Measurements from ENCODE around the gene MOCS2. TPM values are rescaled to one million over a fixed set of nuclear protein-coding genes. Genes with fewer than 3 reads are reported as not detected.

MOCS2 gene
- total and polyA plus RNA-seq, 4 donors, result 25.3 to 71.0 (median 26.8) TPM

GRCh38 chr5:53111139-53111538, 1.6 kb upstream of the MOCS2 start:
- Histone ChIP-seq H3K4me3 (no peak overlapping the region), H3K9ac (ENCODE audit: insufficient read depth in 1 of 2, low read length in 2 of 2) (no peak overlapping the region), H3K27ac (ENCODE audit: low read depth in 1 of 2, low read length in 1 of 2) (no peak overlapping the region), H3K27me3 (ENCODE audit: control insufficient read depth in 3 of 3, insufficient read depth in 3 of 3, low read length in 2 of 3) (no peaks in the 10 kb centered on the region), H3K9me3 (ENCODE audit: control insufficient read depth in 4 of 4, insufficient read depth in 3 of 4, low read length in 3 of 4) (no peaks in the 10 kb centered on the region), H3K36me3 (ENCODE audit: control insufficient read depth in 4 of 4, insufficient read depth in 4 of 4, low read length in 4 of 4) (peaks cover 0 to 3% (median under 1%) of the 10 kb centered on the region in 4 donors), H3K4me1 (ENCODE audit: control insufficient read depth in 5 of 5, insufficient read depth in 5 of 5, low read length in 5 of 5) (peaks cover 0 to 11% (median 6%) of the 10 kb centered on the region in 5 donors)
- ATAC-seq (ENCODE audit: insufficient read depth, low FRiP score) (no peak), DNase-seq (no peak)
- TF ChIP-seq, protein P1, sequence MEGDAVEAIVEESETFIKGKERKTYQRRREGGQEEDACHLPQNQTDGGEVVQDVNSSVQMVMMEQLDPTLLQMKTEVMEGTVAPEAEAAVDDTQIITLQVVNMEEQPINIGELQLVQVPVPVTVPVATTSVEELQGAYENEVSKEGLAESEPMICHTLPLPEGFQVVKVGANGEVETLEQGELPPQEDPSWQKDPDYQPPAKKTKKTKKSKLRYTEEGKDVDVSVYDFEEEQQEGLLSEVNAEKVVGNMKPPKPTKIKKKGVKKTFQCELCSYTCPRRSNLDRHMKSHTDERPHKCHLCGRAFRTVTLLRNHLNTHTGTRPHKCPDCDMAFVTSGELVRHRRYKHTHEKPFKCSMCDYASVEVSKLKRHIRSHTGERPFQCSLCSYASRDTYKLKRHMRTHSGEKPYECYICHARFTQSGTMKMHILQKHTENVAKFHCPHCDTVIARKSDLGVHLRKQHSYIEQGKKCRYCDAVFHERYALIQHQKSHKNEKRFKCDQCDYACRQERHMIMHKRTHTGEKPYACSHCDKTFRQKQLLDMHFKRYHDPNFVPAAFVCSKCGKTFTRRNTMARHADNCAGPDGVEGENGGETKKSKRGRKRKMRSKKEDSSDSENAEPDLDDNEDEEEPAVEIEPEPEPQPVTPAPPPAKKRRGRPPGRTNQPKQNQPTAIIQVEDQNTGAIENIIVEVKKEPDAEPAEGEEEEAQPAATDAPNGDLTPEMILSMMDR (IDR thresholded peaks at IDR 0.05; ENCODE audit: control extremely low read depth, extremely low read depth), result no peak
- WGBS, 2 donors, result 97 to 98% methylated on average over 1 of the region's 1 CpG

DNA sequence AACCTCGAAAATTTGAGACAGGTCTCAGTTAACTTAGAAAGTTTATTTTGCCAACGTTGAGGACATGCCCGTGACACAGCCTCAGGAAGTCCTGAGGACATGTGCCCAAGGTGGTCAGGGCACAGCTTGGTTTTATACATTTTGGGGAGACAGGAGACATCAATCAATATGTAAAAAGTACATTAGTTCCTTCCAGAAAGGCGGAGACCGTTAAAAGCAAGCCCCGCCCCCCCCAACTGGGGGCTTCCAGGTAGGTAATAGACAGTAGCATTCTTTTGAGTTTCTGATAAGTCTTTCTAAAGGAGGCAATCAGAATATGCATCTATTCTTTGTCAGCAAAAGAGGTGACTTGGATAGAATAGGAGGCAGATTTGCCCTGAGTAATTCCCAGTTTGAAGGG, 599 bp upstream of the MOCS2 start:
- peaks cover 0 to 11% (median 6%) of the 10 kb centered on the region in 5 donors for H3K4me1 ChIP-seq (ENCODE audit: control insufficient read depth in 5 of 5, insufficient read depth in 5 of 5, low read length in 5 of 5)
- TF ChIP-seq, protein P1 (IDR thresholded peaks at IDR 0.05; ENCODE audit: control extremely low read depth, extremely low read depth), result no peak
- DNase-seq (no peak), ATAC-seq (ENCODE audit: insufficient read depth, low FRiP score) (no peak)
- peak overlapping the region in 1 of 2 donors; percentile 25 for H3K27ac ChIP-seq (ENCODE audit: low read depth in 1 of 2, low read length in 1 of 2)
- 9 to 13% methylated on average over 6 of the region's 6 CpGs for WGBS, 2 donors
- no peaks in the 10 kb centered on the region for H3K9me3 ChIP-seq (ENCODE audit: control insufficient read depth in 4 of 4, insufficient read depth in 3 of 4, low read length in 3 of 4)
- peak overlapping the region; percentile 35 for H3K4me3 ChIP-seq
- H3K36me3 ChIP-seq (ENCODE audit: control insufficient read depth in 4 of 4, insufficient read depth in 4 of 4, low read length in 4 of 4), result peaks cover 0 to 6% (median 0%) of the 10 kb centered on the region in 4 donors
- no peaks in the 10 kb centered on the region for H3K27me3 ChIP-seq (ENCODE audit: control insufficient read depth in 3 of 3, insufficient read depth in 3 of 3, low read length in 2 of 3)
- H3K9ac ChIP-seq (ENCODE audit: insufficient read depth in 1 of 2, low read length in 2 of 2), result peak overlapping the region; percentile 44 to 96

GRCh38 chr5:53109056-53109442, 508 bp downstream of the MOCS2 start:
- ATAC-seq (ENCODE audit: insufficient read depth, low FRiP score), result no peak
- DNase-seq, result peak in 2 of 3 donors; percentile 41 to 42
- peak overlapping the region; percentile 48 to 78 for H3K27ac ChIP-seq (ENCODE audit: low read depth in 1 of 2, low read length in 1 of 2)
- peak overlapping the region; percentile 66 for H3K4me3 ChIP-seq
- TF ChIP-seq, protein P1 (IDR thresholded peaks at IDR 0.05; ENCODE audit: control extremely low read depth, extremely low read depth), result no peak
- H3K9ac ChIP-seq (ENCODE audit: insufficient read depth in 1 of 2, low read length in 2 of 2), result peak overlapping the region; percentile 31 to 71
- H3K36me3 ChIP-seq (ENCODE audit: control insufficient read depth in 4 of 4, insufficient read depth in 4 of 4, low read length in 4 of 4), result peaks cover 0 to 10% (median 1%) of the 10 kb centered on the region in 4 donors
- H3K4me1 ChIP-seq (ENCODE audit: control insufficient read depth in 5 of 5, insufficient read depth in 5 of 5, low read length in 5 of 5), result peaks cover 0 to 11% (median 6%) of the 10 kb centered on the region in 5 donors
- H3K9me3 ChIP-seq (ENCODE audit: control insufficient read depth in 4 of 4, insufficient read depth in 3 of 4, low read length in 3 of 4), result no peaks in the 10 kb centered on the region
- WGBS, 2 donors, result 1% methylated on average over 11 of the region's 11 CpGs
- no peaks in the 10 kb centered on the region for H3K27me3 ChIP-seq (ENCODE audit: control insufficient read depth in 3 of 3, insufficient read depth in 3 of 3, low read length in 2 of 3)

Measured in lung (tissue), 12 donors.